ENCODE results near the gene BUB1. TPM values are rescaled to one million over a fixed set of nuclear protein-coding genes. Genes with fewer than 3 reads are reported as not detected.
"Not testable (repeated sequence)": the region's sequence is repeated elsewhere in the genome, so short reads cannot be mapped to it uniquely, and the experiment has no call there.

BUB1 gene
- total RNA-seq, 1 donor from 2014 or later = 61.7 TPM

DNA sequence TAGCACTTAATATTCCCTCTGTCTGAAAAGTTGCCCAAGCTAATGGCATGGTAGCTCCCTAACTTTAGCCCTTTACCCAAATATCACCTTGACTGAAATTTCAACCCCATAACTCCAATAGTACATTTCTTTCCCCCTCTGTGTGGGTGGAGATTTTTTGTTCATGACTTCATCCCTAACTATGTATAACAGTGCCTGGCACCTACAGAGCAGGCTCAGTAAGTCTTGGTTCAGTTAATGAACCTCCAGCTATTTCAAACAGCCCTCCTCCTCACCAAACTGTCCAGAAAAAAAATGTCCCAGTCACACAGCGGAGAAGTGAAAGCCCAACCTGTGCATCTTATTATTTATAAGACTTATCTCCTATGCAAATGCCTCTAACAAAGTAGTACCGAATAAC, 18.6 kb downstream of the BUB1 start:
- H3K27me3 Mint-ChIP-seq = no peaks in the 10 kb centered on the region
- no peak overlapping the region for H3K27ac Mint-ChIP-seq
- H3K4me1 Mint-ChIP-seq = peaks cover 20% of the 10 kb centered on the region
- no peaks in the 10 kb centered on the region for H3K9me3 Mint-ChIP-seq
- no peak overlapping the region for H3K4me3 Mint-ChIP-seq
- no peak for DNase-seq
- intact Hi-C loops (cut with micrococcal nuclease) = no loop called here
- H3K36me3 Mint-ChIP-seq (ENCODE audit: low read depth) = peaks cover 52% of the 10 kb centered on the region

DNA sequence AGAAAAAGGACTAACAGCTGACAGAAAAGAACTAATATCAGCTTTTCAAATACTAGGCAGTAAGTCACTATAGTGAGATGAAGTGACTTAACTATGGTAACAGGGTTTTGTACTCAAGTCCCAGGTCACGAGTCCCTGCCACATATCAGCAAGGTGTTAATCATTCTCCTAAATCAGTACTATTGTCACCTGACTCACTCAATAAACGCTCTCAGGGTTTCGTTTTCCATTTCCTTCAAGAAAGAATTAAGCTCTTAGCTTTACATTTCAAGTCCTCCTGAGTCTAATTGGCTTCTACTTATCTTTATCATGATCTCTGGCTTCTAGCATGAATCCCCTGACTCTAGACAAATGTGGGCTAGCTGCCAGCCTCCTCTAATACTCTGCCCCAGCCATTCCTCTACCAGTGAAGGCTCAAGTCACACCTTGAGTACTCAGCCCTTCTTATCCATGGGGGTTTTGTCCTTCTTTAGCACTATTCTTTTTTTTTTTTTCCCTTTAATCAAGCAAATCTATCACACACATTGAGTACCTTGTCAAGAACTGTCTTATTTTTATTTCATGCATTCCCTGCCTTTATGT, 20.0 kb downstream of the BUB1 start:
- no peaks in the 10 kb centered on the region for H3K9me3 Mint-ChIP-seq
- intact Hi-C loops (cut with micrococcal nuclease) = no loop called here
- H3K36me3 Mint-ChIP-seq (ENCODE audit: low read depth) = peaks cover 56% of the 10 kb centered on the region
- peaks cover 18% of the 10 kb centered on the region for H3K4me1 Mint-ChIP-seq
- no peaks in the 10 kb centered on the region for H3K27me3 Mint-ChIP-seq
- no peak overlapping the region for H3K4me3 Mint-ChIP-seq
- peak overlapping the region; percentile 35 for H3K27ac Mint-ChIP-seq
- peak; percentile 53 for DNase-seq

DNA sequence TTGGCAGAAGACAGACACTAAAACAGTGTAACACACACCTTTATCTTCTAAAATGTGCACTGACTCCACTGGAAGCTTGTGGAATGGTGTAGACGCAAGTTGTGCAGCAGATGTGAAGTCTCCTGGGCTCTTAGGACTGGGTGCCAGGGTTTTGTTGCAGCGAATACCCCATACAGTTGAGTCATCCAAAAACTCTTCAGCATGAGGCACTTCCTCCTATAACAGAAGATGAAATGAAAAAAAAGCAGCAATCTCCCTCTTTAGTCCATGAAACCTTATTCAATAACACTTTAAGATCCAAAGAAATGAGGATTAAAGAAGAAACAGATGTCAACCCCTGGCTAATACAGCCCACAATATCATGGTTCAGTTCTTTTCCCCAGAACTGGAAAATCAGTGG, 22.2 kb downstream of the BUB1 start:
- H3K27me3 Mint-ChIP-seq = no peaks in the 10 kb centered on the region
- peaks cover 56% of the 10 kb centered on the region for H3K36me3 Mint-ChIP-seq (ENCODE audit: low read depth)
- H3K4me1 Mint-ChIP-seq = peaks cover 16% of the 10 kb centered on the region
- no peak for DNase-seq
- H3K4me3 Mint-ChIP-seq = no peak overlapping the region
- intact Hi-C loops (cut with micrococcal nuclease) = no loop called here
- no peaks in the 10 kb centered on the region for H3K9me3 Mint-ChIP-seq
- H3K27ac Mint-ChIP-seq = no peak overlapping the region

DNA sequence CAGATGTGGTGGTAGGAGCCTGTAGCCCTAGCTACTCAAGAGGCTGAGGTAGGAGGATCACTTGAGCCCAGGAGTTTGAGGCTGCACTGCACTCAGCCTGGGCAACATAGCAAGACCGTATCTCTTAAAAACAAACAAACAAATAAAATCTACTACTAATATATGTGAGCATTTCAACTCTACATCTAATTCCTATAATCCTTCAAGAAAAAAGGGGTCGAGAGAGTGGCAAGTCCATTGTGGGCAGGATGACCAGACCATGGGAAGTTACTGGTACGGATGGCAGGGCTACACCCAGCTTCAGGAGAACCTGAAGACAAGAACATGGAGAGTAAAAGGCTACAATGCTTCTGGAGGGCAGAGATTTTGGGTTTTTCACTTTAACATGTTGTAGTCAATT, 24.0 kb downstream of the BUB1 start:
- Mint-ChIP-seq H3K4me1 (peaks cover 12% of the 10 kb centered on the region), H3K36me3 (ENCODE audit: low read depth) (peaks cover 57% of the 10 kb centered on the region), H3K4me3 (no peak overlapping the region), H3K27ac (no peak overlapping the region), H3K9me3 (no peaks in the 10 kb centered on the region), H3K27me3 (no peaks in the 10 kb centered on the region)
- intact Hi-C loops (cut with micrococcal nuclease) = no loop called here
- no peak for DNase-seq

DNA sequence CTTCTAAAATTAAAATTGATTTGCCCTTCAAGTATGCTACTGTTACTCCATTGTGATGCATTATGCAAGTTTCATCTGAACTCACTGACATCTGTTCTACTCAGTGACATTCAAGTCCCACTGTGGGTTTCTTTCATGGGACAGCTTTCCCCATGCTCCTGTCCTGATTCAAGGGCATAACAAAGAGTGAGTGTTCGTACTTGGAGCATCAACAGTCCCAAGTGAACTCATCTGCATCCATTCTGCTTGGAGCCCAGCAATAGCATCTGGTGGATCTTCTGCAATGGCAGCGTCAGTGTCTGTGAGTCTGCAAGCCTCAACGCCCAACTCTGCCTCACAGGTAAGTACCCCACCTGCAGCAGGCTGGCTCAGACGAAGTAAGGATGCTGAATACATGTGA, 27.5 kb downstream of the BUB1 start:
- DNase-seq = no peak
- H3K27me3 Mint-ChIP-seq = no peaks in the 10 kb centered on the region
- H3K4me1 Mint-ChIP-seq = peaks cover 9% of the 10 kb centered on the region
- no peak overlapping the region for H3K27ac Mint-ChIP-seq
- H3K36me3 Mint-ChIP-seq (ENCODE audit: low read depth) = peaks cover 61% of the 10 kb centered on the region
- no peaks in the 10 kb centered on the region for H3K9me3 Mint-ChIP-seq
- no peak overlapping the region for H3K4me3 Mint-ChIP-seq
- intact Hi-C loops (cut with micrococcal nuclease) = no loop called here

DNA sequence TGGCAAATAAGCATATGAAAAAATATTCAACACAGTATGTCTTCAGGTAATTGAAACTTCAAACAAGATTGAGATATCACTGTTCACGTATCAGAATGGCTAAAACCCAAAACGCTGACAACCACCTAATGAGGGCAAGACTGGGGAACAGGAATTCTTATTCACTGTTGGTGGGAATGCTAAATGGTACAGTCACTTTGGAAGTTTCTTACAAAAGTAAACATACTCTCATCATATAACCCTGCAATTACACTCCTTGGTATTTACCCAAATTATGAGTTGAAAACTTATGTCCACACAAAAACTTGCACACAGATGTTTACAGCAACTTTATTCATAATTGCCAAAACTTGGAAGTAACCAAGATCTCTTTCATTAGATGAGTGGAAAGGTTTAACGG, 30.1 kb downstream of the BUB1 start:
- Mint-ChIP-seq H3K36me3 (ENCODE audit: low read depth) (peaks cover 59% of the 10 kb centered on the region), H3K4me3 (no peak overlapping the region), H3K9me3 (no peaks in the 10 kb centered on the region), H3K4me1 (peaks cover 11% of the 10 kb centered on the region), H3K27me3 (no peaks in the 10 kb centered on the region), H3K27ac (no peak overlapping the region)
- intact Hi-C loops (cut with micrococcal nuclease) = no loop called here
- DNase-seq = no peak

DNA sequence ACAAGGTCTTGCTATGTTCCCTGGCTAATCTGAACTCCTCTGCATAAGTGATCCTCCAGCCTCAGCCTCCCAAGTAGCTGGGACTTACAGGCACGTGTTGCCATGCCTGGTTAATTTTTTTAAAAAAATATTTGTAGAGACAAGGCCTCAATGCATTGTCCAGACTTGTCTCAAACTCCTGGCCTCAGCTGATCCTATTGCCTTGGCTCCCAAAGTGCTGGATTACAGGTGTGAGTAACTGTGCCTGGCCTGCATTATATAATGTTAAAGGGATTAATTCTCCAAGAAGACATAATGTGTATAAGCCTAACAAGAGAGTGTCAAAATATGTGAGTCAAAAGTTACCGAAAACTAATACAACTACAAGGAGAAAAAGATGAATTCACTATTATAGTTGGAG, 32.2 kb downstream of the BUB1 start:
- Mint-ChIP-seq H3K9me3 (no peaks in the 10 kb centered on the region), H3K27me3 (no peaks in the 10 kb centered on the region), H3K27ac (no peak overlapping the region), H3K4me3 (no peak overlapping the region), H3K4me1 (peaks cover 12% of the 10 kb centered on the region), H3K36me3 (ENCODE audit: low read depth) (peaks cover 64% of the 10 kb centered on the region)
- no peak for DNase-seq
- intact Hi-C loops (cut with micrococcal nuclease) = no loop called here

DNA sequence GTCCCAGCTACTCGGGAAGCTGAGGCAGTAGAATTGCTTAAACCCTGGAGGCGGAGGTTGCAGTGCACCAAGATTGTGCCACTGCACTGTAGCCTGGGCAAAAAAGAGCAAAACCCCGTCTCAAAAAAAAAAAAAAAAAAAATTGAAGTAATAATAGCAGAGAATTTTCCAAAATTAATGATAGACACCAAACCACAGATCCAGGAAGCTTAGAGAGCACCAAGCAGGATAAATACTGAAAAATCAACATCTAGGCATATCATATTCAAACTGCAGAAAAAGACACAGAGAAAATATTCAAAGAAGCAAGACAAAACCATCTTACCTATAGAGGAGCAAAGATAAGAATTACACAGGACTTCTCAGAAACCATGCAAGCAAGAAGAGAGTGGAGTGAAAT, 33.5 kb downstream of the BUB1 start:
- peaks cover 12% of the 10 kb centered on the region for H3K4me1 Mint-ChIP-seq
- no peak for DNase-seq
- H3K36me3 Mint-ChIP-seq (ENCODE audit: low read depth) = peaks cover 64% of the 10 kb centered on the region
- no peak overlapping the region for H3K4me3 Mint-ChIP-seq
- intact Hi-C loops (cut with micrococcal nuclease) = no loop called here
- H3K9me3 Mint-ChIP-seq = no peaks in the 10 kb centered on the region
- H3K27me3 Mint-ChIP-seq = no peaks in the 10 kb centered on the region
- no peak overlapping the region for H3K27ac Mint-ChIP-seq

DNA sequence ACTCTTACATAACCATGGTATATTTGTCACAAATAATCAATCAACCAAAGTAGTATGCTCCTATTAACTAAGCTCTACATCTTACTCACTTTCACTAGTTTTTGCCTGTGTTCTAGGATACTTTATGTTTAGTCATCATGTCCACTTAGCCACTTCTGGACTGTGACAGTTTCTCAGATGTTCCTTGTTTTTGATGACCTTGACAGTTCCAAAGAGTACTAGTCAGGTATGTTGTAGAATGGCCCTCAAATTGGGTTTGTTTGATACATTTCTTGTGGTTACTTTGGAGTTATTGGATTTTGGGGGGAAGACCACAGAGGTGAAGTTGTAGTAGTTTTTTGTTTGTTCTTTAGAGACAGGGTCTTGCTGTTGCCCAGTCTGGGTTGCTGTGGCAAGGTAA, 35.5 kb downstream of the BUB1 start:
- DNase-seq = no peak
- Mint-ChIP-seq H3K27ac (no peak overlapping the region), H3K27me3 (no peaks in the 10 kb centered on the region), H3K9me3 (no peaks in the 10 kb centered on the region), H3K4me3 (no peak overlapping the region), H3K4me1 (peaks cover 6% of the 10 kb centered on the region), H3K36me3 (ENCODE audit: low read depth) (peaks cover 61% of the 10 kb centered on the region)
- intact Hi-C loops (cut with micrococcal nuclease) = no loop called here

DNA sequence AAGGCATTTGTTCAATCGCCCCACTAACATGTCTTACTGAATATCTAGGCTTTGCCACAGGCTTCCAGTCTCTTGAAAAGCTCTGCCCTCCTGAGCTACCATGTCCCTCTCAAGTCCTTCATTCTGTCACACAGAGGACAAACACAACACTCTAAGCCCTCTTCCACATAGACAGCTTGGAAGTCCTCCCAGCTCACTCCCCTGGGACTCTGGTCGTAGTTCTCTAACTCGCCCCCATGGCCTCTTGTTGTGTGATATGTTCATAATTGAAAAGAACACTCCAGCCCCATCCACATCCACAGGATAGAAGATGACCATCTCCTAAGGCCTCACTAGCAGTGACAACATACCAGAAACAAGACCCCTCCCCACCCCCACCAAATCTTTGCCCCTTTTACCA, 37.9 kb downstream of the BUB1 start:
- no peak overlapping the region for H3K27ac Mint-ChIP-seq
- H3K9me3 Mint-ChIP-seq = no peaks in the 10 kb centered on the region
- intact Hi-C loops (cut with micrococcal nuclease) = no loop called here
- H3K36me3 Mint-ChIP-seq (ENCODE audit: low read depth) = peaks cover 65% of the 10 kb centered on the region
- no peak for DNase-seq
- H3K27me3 Mint-ChIP-seq = no peaks in the 10 kb centered on the region
- peaks cover 3% of the 10 kb centered on the region for H3K4me1 Mint-ChIP-seq
- H3K4me3 Mint-ChIP-seq = no peak overlapping the region

DNA sequence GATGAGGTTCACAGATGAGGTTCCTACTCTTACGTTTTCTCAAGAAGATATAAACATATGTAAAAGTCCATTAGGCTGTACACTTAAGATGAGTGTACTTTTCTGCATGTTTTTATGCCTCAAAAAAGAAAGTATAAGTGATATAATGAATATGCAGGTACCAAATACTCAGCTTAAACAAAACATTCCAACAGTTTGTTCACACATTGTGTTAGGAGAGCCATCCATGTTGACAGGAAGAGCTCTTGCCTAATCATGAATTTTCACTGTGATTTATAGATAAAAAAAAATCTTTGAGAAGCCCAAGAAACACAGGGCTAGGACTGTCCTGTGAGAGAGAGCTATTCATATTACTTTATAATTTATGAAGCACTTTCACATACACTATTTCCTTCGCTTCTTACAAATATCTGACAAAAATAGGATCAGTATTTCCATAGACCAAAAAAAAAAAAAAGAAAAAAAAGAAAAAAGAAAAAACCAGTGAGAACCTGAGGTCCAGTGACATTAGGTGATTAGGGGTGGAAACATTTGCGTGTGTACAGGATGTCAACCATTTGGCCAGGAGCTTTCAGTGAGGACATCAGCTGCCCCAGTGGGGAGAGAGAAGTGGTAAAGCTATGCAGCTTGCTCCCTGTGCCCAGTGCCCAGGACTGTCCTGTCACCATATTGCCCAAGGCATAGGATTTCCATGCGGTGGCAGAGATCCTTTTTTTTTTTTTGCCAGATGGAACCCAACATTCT, 38.7 kb downstream of the BUB1 start:
- no peak overlapping the region for H3K4me3 Mint-ChIP-seq
- peaks cover 66% of the 10 kb centered on the region for H3K36me3 Mint-ChIP-seq (ENCODE audit: low read depth)
- H3K9me3 Mint-ChIP-seq = no peaks in the 10 kb centered on the region
- H3K4me1 Mint-ChIP-seq = peaks cover 3% of the 10 kb centered on the region
- intact Hi-C loops (cut with micrococcal nuclease) = no loop called here
- DNase-seq = no peak
- no peak overlapping the region for H3K27ac Mint-ChIP-seq
- H3K27me3 Mint-ChIP-seq = no peaks in the 10 kb centered on the region

DNA sequence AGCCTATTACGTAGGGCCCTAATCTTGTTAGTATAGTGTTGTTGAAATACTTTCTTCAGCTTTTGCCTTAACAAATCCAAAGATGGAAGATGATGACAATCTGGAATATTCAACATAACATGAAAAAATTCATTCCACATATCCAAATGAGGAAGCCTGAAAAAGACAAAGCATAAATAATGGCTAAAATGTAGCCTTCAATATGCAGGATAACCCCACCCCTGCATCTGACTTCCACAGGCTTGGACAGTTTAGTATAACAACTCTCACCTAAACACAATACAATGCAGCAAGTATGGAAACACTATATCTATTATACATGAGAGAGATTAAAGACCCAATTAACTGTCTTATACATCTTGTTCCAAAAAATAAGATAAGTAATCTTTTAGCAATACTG, 39.9 kb downstream of the BUB1 start:
- H3K27me3 Mint-ChIP-seq = no peaks in the 10 kb centered on the region
- no peak overlapping the region for H3K4me3 Mint-ChIP-seq
- H3K9me3 Mint-ChIP-seq = no peaks in the 10 kb centered on the region
- no peak overlapping the region for H3K27ac Mint-ChIP-seq
- peaks cover 70% of the 10 kb centered on the region for H3K36me3 Mint-ChIP-seq (ENCODE audit: low read depth)
- intact Hi-C loops (cut with micrococcal nuclease) = no loop called here
- H3K4me1 Mint-ChIP-seq = peaks cover 2% of the 10 kb centered on the region
- DNase-seq = no peak

DNA sequence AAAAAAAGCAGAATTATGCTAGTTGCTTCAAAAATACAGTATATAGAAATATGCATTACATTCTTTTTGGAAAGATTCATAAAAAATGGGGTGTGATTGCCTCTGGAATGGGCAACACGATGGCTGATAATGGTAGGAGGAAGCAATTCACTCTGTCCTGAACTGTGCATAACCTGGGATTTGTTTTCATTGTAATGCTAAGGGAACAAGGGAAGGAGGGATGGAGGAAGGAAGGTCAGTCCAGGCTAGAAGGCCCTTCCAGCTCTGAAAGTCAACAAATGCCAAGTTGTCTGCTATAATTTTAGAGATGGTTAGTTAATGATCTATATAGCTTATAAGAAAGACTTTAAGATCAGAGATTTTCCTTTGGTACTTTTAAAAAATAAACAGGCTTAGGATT, 40.8 kb downstream of the BUB1 start:
- Mint-ChIP-seq H3K27me3 (no peaks in the 10 kb centered on the region), H3K36me3 (ENCODE audit: low read depth) (peaks cover 62% of the 10 kb centered on the region), H3K27ac (no peak overlapping the region), H3K4me1 (no peaks in the 10 kb centered on the region), H3K4me3 (no peak overlapping the region), H3K9me3 (no peaks in the 10 kb centered on the region)
- intact Hi-C loops (cut with micrococcal nuclease) = no loop called here
- DNase-seq = no peak

DNA sequence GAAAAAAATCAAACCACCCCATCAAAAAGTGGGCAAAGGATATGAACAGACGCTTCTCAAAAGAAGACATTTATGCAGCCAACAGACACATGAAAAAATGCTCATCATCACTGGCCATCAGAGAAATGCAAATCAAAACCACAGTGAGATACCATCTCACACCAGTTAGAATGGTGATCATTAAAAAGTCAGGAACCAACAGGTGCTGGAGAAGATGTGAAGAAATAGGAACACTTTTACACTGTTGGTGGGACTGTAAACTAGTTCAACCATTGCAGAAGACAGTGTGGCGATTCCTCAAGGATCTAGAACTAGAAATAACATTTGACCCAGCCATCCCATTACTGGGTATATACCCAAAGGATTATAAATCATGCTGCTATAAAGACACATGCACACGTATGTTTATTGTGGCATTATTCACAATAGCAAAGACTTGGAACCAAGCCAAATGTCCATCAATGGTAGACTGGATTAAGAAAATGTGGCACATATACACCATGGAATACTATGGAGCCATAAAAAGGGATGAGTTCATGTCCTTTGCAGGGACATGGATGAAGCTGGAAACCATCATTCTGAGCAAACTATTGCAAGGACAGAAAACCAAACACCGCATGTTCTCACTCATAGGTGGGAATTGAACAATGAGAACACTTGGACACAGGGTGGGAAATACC, 41.8 kb downstream of the BUB1 start:
- H3K4me3 Mint-ChIP-seq; H3K4me1 Mint-ChIP-seq; DNase-seq; intact Hi-C loops (cut with micrococcal nuclease); H3K9me3 Mint-ChIP-seq; H3K27me3 Mint-ChIP-seq; H3K27ac Mint-ChIP-seq: not testable (repeated sequence)
- H3K36me3 Mint-ChIP-seq (ENCODE audit: low read depth) = peaks cover 55% of the 10 kb centered on the region
